ENCODE results near the gene TRIM2. TPM values are rescaled to one million over a fixed set of nuclear protein-coding genes. Genes with fewer than 3 reads are reported as not detected.
A peak's percentile ranks its signal among the peaks of the same experiment; 100 is the strongest.

TRIM2 gene
- total RNA-seq (ENCODE audit: low replicate concordance), result 83.1 and 105 TPM in 2 replicates
- long read RNA-seq, full-length matches to known transcripts, result 7 of 136 reads
- long read RNA-seq, partial matches to known transcripts, result 73 of 136 reads
- long read RNA-seq, other reads (novel, unspliced or antisense), result 56 of 136 reads

DNA sequence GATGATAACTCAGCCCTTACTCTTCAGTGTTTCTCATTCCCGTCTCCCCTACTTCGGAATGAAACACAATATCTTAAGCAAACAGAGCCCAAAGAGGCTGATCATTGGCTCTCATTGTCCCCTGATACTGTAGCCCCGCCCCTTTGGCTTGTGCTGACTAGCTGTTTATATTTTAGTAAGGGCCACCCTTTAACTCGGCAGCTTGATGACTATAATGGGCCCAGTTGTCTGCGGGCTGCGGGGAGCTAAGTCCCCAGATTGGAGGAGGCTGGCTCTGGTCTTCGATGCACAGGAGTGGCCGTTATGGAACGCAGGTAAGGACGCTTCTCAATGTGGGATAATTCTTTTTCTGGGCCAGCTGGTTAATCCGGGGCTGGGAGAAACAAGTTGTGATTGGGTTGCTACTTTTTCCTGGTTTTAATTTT lies at the start of gene TRIM2:
TRIM2 (plus strand) TSS at position 197 of the 425 bp plus-strand sequence; CDS start at position 285, 88 bp downstream.
- Mint-ChIP-seq H3K27ac (peak within 1 kb of the TSS; percentile 78), H3K9me3 (no peaks in the 10 kb centered on the region), H3K36me3 (no peaks in the 10 kb centered on the region), H3K27me3 (no peaks in the 10 kb centered on the region), H3K4me1 (ENCODE audit: unreplicated experiment) (peaks cover 25% of the 10 kb centered on the region), H3K4me3 (peak within 1 kb of the TSS; percentile 84)
- TF ChIP-seq, protein P1, sequence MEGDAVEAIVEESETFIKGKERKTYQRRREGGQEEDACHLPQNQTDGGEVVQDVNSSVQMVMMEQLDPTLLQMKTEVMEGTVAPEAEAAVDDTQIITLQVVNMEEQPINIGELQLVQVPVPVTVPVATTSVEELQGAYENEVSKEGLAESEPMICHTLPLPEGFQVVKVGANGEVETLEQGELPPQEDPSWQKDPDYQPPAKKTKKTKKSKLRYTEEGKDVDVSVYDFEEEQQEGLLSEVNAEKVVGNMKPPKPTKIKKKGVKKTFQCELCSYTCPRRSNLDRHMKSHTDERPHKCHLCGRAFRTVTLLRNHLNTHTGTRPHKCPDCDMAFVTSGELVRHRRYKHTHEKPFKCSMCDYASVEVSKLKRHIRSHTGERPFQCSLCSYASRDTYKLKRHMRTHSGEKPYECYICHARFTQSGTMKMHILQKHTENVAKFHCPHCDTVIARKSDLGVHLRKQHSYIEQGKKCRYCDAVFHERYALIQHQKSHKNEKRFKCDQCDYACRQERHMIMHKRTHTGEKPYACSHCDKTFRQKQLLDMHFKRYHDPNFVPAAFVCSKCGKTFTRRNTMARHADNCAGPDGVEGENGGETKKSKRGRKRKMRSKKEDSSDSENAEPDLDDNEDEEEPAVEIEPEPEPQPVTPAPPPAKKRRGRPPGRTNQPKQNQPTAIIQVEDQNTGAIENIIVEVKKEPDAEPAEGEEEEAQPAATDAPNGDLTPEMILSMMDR (conservative IDR thresholded peaks at IDR 0.05), result no peak
- no peak for DNase-seq (ENCODE audit: extremely low spot score, unreplicated experiment)

DNA sequence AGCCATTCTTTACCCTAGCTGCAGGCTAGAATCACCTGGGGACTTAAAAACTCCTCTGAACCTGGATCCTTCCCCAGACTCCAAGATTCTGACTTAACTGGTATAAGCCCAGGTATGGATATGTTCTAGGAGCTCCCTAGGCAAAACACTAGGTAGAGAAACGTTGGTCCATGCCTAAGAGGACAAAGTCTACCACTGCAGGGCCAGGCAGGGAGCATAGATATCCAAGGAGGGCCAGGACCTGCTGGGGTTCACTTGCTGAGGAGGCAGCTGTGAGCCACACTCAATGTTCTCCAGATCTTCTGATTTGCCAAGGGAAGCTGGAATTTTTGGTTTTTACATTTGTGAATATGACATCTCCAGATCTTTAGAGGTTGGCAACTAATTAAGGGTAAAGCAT lies 48.6 kb upstream of the TRIM2 start:
- H3K4me3 Mint-ChIP-seq, result peak overlapping the region; percentile 46
- TF ChIP-seq, protein P1 (conservative IDR thresholded peaks at IDR 0.05), result no peak
- peaks cover 35% of the 10 kb centered on the region for H3K4me1 Mint-ChIP-seq (ENCODE audit: unreplicated experiment)
- DNase-seq (ENCODE audit: extremely low spot score, unreplicated experiment), result no peak
- H3K36me3 Mint-ChIP-seq, result no peaks in the 10 kb centered on the region
- H3K9me3 Mint-ChIP-seq, result no peaks in the 10 kb centered on the region
- H3K27me3 Mint-ChIP-seq, result peaks cover 13% of the 10 kb centered on the region
- peak overlapping the region; percentile 99 for H3K27ac Mint-ChIP-seq

GRCh38 chr4:153156263-153156662 lies 48.0 kb upstream of the TRIM2 start:
- Mint-ChIP-seq H3K4me3 (peak overlapping the region; percentile 34), H3K4me1 (ENCODE audit: unreplicated experiment) (peaks cover 35% of the 10 kb centered on the region), H3K27ac (peak overlapping the region; percentile 42), H3K36me3 (no peaks in the 10 kb centered on the region), H3K27me3 (peaks cover 13% of the 10 kb centered on the region), H3K9me3 (no peaks in the 10 kb centered on the region)
- TF ChIP-seq, protein P1 (conservative IDR thresholded peaks at IDR 0.05), result no peak
- DNase-seq (ENCODE audit: extremely low spot score, unreplicated experiment), result no peak

DNA sequence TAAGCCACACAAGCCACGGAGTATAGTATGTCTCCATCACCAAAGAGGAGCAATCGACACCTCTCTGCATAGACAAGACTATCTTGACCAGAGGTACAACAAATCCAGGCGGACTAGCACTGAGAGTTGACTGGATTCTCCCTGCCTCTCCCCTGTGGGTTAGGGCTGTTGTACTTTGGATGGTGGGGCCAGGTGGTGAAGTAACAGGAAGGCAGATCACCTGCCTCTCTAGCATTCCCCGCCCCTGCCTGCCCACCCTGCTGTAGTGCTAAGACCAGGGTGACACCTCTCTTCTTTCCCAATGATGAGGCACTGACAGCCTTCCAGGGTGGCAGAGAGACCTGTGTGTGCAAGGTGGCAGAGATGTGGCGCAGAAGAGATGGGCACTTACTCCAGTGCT lies 47.5 kb upstream of the TRIM2 start:
- H3K27me3 Mint-ChIP-seq, result peaks cover 9% of the 10 kb centered on the region

GRCh38 chr4:153159016-153159415 lies 45.2 kb upstream of the TRIM2 start:
- Mint-ChIP-seq H3K36me3 (no peaks in the 10 kb centered on the region), H3K27me3 (peaks cover 6% of the 10 kb centered on the region), H3K27ac (no peak overlapping the region), H3K4me1 (ENCODE audit: unreplicated experiment) (peaks cover 29% of the 10 kb centered on the region), H3K4me3 (no peak overlapping the region), H3K9me3 (no peaks in the 10 kb centered on the region)
- no peak for DNase-seq (ENCODE audit: extremely low spot score, unreplicated experiment)
- TF ChIP-seq, protein P1 (conservative IDR thresholded peaks at IDR 0.05), result peak; percentile 59

More for the DNA sequence above, 47.5 kb upstream of the TRIM2 start:
- DNase-seq (ENCODE audit: extremely low spot score, unreplicated experiment), result no peak
- Mint-ChIP-seq H3K27ac (no peak overlapping the region), H3K4me1 (ENCODE audit: unreplicated experiment) (peaks cover 35% of the 10 kb centered on the region), H3K9me3 (no peaks in the 10 kb centered on the region), H3K36me3 (no peaks in the 10 kb centered on the region), H3K4me3 (no peak overlapping the region)
- TF ChIP-seq, protein P1 (conservative IDR thresholded peaks at IDR 0.05), result no peak
